ENCODE measurements around the gene ZNF239. TPM values are rescaled to one million over a fixed set of nuclear protein-coding genes. Genes with fewer than 3 reads are reported as not detected.
"Not testable (repeated sequence)": the region's sequence is repeated elsewhere in the genome, so short reads cannot be mapped to it uniquely, and the experiment has no call there.

The ZNF239 gene
- total RNA-seq, 1 donor from 2014 or later: 0.40 TPM

- DNase-seq (ENCODE audit: low spot score): no peak
- no peak for ATAC-seq
Observed at GRCh38 chr10:43584051-43584450, 9.6 kb upstream of the ZNF239 start.

GRCh38 chr10:43576580-43576979 lies 2.2 kb upstream of the ZNF239 start:
- DNase-seq (ENCODE audit: low spot score): no peak
- no peak for ATAC-seq

- ATAC-seq: no peak
- DNase-seq (ENCODE audit: low spot score): no peak
Observed at GRCh38 chr10:43576062-43576461, 1.6 kb upstream of the ZNF239 start.

GRCh38 chr10:43574906-43575305 lies 490 bp upstream of the ZNF239 start:
- no peak for DNase-seq (ENCODE audit: low spot score)
- no peak for ATAC-seq

GRCh38 chr10:43573250-43574000 lies 991 bp downstream of the ZNF239 start:
- ATAC-seq (no peak), DNase-seq (ENCODE audit: low spot score) (no peak)

- ATAC-seq: no peak
- no peak for DNase-seq (ENCODE audit: low spot score)
Observed at GRCh38 chr10:43570971-43571370, 3.4 kb downstream of the ZNF239 start.

GRCh38 chr10:43569681-43570080 lies 4.7 kb downstream of the ZNF239 start:
- ATAC-seq (no peak), DNase-seq (ENCODE audit: low spot score) (no peak)

GRCh38 chr10:43557214-43557613 lies 17.2 kb downstream of the ZNF239 start:
- ATAC-seq: no peak
- no peak for DNase-seq (ENCODE audit: low spot score)

- DNase-seq (ENCODE audit: low spot score); ATAC-seq: not testable (repeated sequence)
Observed at GRCh38 chr10:43543746-43544145, 30.7 kb downstream of the ZNF239 start.

- DNase-seq (ENCODE audit: low spot score): no peak
Observed at GRCh38 chr10:43524434-43525247, 49.8 kb downstream of the ZNF239 start.

More at GRCh38 chr10:43524434-43525247, 49.8 kb downstream of the ZNF239 start:
- no peak for ATAC-seq

Other genes starting within 250 kb of the ZNF239 start
- not detected for gene FXYD4, start 203.0 kb downstream of the ZNF239 start, total RNA-seq
- 118 TPM for gene HNRNPF, start 165.4 kb downstream of the ZNF239 start, total RNA-seq
- 1.8 TPM for gene ZNF487, start 137.5 kb downstream of the ZNF239 start, total RNA-seq
- gene ZNF485, start 31.8 kb upstream of the ZNF239 start, total RNA-seq: 2.7 TPM
- 14.6 TPM for gene ZNF32, start 74.3 kb upstream of the ZNF239 start, total RNA-seq

All from left lobe of liver (tissue), 2 donors.